Natural killer cell (primary cell): Measurements from ENCODE around the gene VSNL1. TPM values are rescaled to one million over a fixed set of nuclear protein-coding genes. Genes with fewer than 3 reads are reported as not detected.

Source experiments
- ATAC-seq, 3 donors: fragments of 150-1000 bp in 2 of 3; fragments of 200-7000 bp in 1 of 3; cut with Tn5 transposase; 1 replicate in 1 of 3; 2 replicates in 2 of 3; pipeline ENCODE4 v1.10.0; 2021; ENCODE audit warnings: mild to moderate bottlenecking in 2 of 3, moderate library complexity in 2 of 3
- DNase-seq, 2 donors: peaks; one replicate each; pipeline versions ENCODE4 v3.0.0 to v3.0.0-alpha.2; 2013 to 2021; ENCODE audit warnings: mixed read lengths in 1 of 2
- H3K27ac ChIP-seq: one replicate; pipeline ENCODE4 v1.5.1; 2013; ENCODE audit warnings: mild to moderate bottlenecking, low read length
- H3K27me3 ChIP-seq: one replicate; pipeline ENCODE4 v1.6.1; 2013; ENCODE audit warnings: low read length; ENCODE audit not compliant: control insufficient read depth, insufficient read depth
- H3K36me3 ChIP-seq: one replicate; pipeline ENCODE4 v1.6.1; 2013; ENCODE audit warnings: low read length; ENCODE audit not compliant: control insufficient read depth, insufficient read depth
- H3K4me1 ChIP-seq: one replicate; pipeline ENCODE4 v1.6.1; 2013; ENCODE audit warnings: low read length; ENCODE audit not compliant: control insufficient read depth, insufficient read depth
- H3K4me3 ChIP-seq: one replicate; pipeline ENCODE4 v1.5.1; 2013; ENCODE audit warnings: low read length
- H3K9me3 ChIP-seq: one replicate; pipeline ENCODE4 v1.6.1; 2013; ENCODE audit warnings: low read length; ENCODE audit not compliant: control insufficient read depth, insufficient read depth
- H3K27ac Mint-ChIP-seq, 2 donors: one replicate each; pipeline ENCODE4 v1.8.0; 2022; ENCODE audit warnings: mild to moderate bottlenecking in 2 of 2, mixed read lengths in 2 of 2, moderate library complexity in 1 of 2
- H3K27me3 Mint-ChIP-seq, 2 donors: one replicate each; pipeline ENCODE4 v1.8.0; 2022; ENCODE audit warnings: low read depth in 2 of 2, mixed read lengths in 2 of 2
- H3K36me3 Mint-ChIP-seq: one replicate; pipeline ENCODE4 v1.8.0; 2022; ENCODE audit warnings: mixed read lengths
- H3K4me1 Mint-ChIP-seq, 2 donors: one replicate each; pipeline ENCODE4 v1.8.0; 2022; ENCODE audit warnings: mixed read lengths in 2 of 2
- H3K4me3 Mint-ChIP-seq: one replicate; pipeline ENCODE4 v1.8.0; 2022; ENCODE audit warnings: mild to moderate bottlenecking, moderate library complexity, mixed read lengths
- H3K9me3 Mint-ChIP-seq, 2 donors: one replicate each; pipeline ENCODE4 v1.8.0; 2022; ENCODE audit warnings: mixed read lengths in 2 of 2
- CTCF ChIP-seq: fragments of 200-600 bp; IDR thresholded peaks from one replicate; pipeline ENCODE4 v1.8.0; 2022; ENCODE audit warnings: antibody characterized with exemption
- WGBS: methylation state at CpG from one replicate; pipeline ENCODE4 v1.1.7; 2013; ENCODE audit warnings: missing lambda C conversion rate; ENCODE audit not compliant: insufficient coverage; 5-methylcytosine and 5-hydroxymethylcytosine counted together
- intact Hi-C: fragments of 100-400 bp; cut with micrococcal nuclease; formaldehyde crosslinking; loops from one replicate; pipeline ENCODE4 v1.14.2; 2022
- total RNA-seq, 4 donors: library from RNA; stranded (reverse); fragments of 120-200 nt in 1 of 4; gene quantifications; one replicate each; pipeline versions ENCODE4 v1.2.3 to v1.2.4, GENCODE V29; 2013 to 2022

Gene VSNL1
- total RNA-seq, 3 donors from 2014 or later (not counting 1 experiment from before 2014, with no cell fraction given), result not detected

GRCh38 chr2:17592731-17593409 lies 52.4 kb downstream of the VSNL1 start:
- Mint-ChIP-seq H3K27me3 (no peaks in the 10 kb centered on the region), H3K9me3 (peaks cover 0 to 6% of the 10 kb centered on the region in 2 donors), H3K27ac (no peak overlapping the region), H3K4me3 (no peak overlapping the region), H3K4me1 (no peaks in the 10 kb centered on the region), H3K36me3 (no peaks in the 10 kb centered on the region)
- H3K4me3 ChIP-seq, result no peak overlapping the region
- no CpG with 5 or more reads among the region's 2 CpGs for WGBS
- no peaks in the 10 kb centered on the region for H3K36me3 ChIP-seq
- H3K27me3 ChIP-seq, result no peaks in the 10 kb centered on the region
- no peak overlapping the region for H3K27ac ChIP-seq
- no peaks in the 10 kb centered on the region for H3K9me3 ChIP-seq
- DNase-seq, result no peak
- intact Hi-C loops, result no loop called here
- TF ChIP-seq CTCF, result no peak
- no peak for ATAC-seq
- H3K4me1 ChIP-seq, result no peaks in the 10 kb centered on the region

- ATAC-seq (no peak), DNase-seq (no peak)
- Mint-ChIP-seq H3K27ac (no peak overlapping the region), H3K36me3 (no peaks in the 10 kb centered on the region), H3K27me3 (no peaks in the 10 kb centered on the region), H3K9me3 (peaks cover 0 to 6% of the 10 kb centered on the region in 2 donors), H3K4me3 (no peak overlapping the region), H3K4me1 (no peaks in the 10 kb centered on the region)
- Histone ChIP-seq H3K4me3 (no peak overlapping the region), H3K4me1 (no peaks in the 10 kb centered on the region), H3K27me3 (no peaks in the 10 kb centered on the region), H3K36me3 (no peaks in the 10 kb centered on the region), H3K27ac (no peak overlapping the region), H3K9me3 (no peaks in the 10 kb centered on the region)
- intact Hi-C loops, result no loop called here
- TF ChIP-seq CTCF, result no peak
- WGBS, result 90% methylated on average over 2 of the region's 2 CpGs
Measured at GRCh38 chr2:17593445-17593840, 52.9 kb downstream of the VSNL1 start.

GRCh38 chr2:17593841-17594491 lies 53.5 kb downstream of the VSNL1 start:
- 85% methylated on average over 5 of the region's 6 CpGs for WGBS

More at GRCh38 chr2:17593841-17594491, 53.5 kb downstream of the VSNL1 start:
- Mint-ChIP-seq H3K4me3 (no peak overlapping the region), H3K27ac (no peak overlapping the region), H3K27me3 (no peaks in the 10 kb centered on the region), H3K9me3 (peaks cover 0 to 4% of the 10 kb centered on the region in 2 donors), H3K36me3 (no peaks in the 10 kb centered on the region), H3K4me1 (no peaks in the 10 kb centered on the region)
- TF ChIP-seq CTCF, result no peak
- H3K4me3 ChIP-seq, result no peak overlapping the region
- intact Hi-C loops, result no loop called here
- H3K4me1 ChIP-seq, result no peaks in the 10 kb centered on the region
- no peaks in the 10 kb centered on the region for H3K27me3 ChIP-seq
- no peaks in the 10 kb centered on the region for H3K36me3 ChIP-seq
- H3K9me3 ChIP-seq, result no peaks in the 10 kb centered on the region
- DNase-seq (no peak), ATAC-seq (no peak)
- H3K27ac ChIP-seq, result no peak overlapping the region
